Cerebellar nuclear complex (tissue), 1 donor: Measurements from ENCODE around the gene OR2S2.
"Not testable (repeated sequence)": the region's sequence is repeated elsewhere in the genome, so short reads cannot be mapped to it uniquely, and the experiment has no call there.

Experiments
- DNase-seq, 2 experiments: peaks; one replicate each; lab custom pipeline; 2025; lab: John Stamatoyannopoulos, UW

OR2S2 gene, protein sequence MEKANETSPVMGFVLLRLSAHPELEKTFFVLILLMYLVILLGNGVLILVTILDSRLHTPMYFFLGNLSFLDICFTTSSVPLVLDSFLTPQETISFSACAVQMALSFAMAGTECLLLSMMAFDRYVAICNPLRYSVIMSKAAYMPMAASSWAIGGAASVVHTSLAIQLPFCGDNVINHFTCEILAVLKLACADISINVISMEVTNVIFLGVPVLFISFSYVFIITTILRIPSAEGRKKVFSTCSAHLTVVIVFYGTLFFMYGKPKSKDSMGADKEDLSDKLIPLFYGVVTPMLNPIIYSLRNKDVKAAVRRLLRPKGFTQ

DNA sequence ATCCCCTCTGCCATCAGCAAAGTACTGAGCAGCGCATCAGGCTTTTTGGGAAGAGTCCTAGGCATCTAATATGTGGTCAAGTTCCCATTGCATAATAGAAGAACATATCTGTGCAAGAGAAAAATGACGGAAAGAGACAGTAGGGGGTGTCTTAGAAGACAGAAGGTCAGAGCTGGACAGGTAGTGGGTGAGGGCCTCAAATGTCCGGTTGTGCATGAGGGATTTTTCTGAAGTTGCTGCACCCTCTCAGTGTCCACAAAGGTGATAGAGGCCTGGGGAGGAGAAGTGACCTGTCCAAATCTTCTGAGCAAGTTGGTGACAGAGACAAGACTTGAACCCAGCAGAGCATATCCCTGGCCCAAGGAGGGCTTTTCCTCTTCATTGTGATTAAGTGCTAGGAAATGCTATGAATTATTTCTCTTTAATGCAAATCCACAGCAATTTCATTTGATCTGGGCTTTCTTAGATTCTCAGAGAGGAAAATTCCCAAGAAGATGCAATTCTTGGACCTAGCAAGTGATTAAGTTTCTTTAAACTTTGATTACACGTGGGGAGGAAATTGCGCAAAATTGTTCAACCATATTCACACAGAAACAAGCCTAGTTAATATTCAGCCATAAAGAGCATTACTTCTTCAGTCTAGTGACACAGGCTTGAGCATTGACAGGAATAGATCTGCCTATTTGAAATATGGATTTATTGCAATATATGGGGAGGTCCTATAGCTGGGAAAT, at the start of gene OR2S2:
OR2S2 (minus strand) TSS at position 51 of the 734 bp plus-strand sequence. CDS start 56 bp downstream, outside the sequence.
- DNase-seq: no peak

DNA sequence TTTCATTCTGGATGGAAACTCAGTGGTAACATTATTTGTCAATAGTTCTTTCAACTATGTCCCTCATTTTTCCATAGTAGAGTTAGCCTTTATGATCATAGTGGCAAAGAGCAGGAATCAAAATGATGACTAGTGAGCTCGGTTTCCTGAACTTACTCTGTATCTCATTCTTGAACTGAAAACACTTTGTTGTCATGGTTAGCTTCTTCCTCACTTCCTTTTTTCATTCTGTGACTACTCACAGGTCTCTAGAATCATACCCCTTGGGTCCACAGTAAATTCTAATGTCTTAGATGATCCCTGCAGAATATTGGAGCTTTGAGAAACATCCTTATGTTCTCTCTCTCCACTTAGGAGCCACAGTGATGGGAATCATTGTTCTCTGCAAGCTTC, 49.4 kb upstream of the OR2S2 start:
- no peak for DNase-seq

DNA sequence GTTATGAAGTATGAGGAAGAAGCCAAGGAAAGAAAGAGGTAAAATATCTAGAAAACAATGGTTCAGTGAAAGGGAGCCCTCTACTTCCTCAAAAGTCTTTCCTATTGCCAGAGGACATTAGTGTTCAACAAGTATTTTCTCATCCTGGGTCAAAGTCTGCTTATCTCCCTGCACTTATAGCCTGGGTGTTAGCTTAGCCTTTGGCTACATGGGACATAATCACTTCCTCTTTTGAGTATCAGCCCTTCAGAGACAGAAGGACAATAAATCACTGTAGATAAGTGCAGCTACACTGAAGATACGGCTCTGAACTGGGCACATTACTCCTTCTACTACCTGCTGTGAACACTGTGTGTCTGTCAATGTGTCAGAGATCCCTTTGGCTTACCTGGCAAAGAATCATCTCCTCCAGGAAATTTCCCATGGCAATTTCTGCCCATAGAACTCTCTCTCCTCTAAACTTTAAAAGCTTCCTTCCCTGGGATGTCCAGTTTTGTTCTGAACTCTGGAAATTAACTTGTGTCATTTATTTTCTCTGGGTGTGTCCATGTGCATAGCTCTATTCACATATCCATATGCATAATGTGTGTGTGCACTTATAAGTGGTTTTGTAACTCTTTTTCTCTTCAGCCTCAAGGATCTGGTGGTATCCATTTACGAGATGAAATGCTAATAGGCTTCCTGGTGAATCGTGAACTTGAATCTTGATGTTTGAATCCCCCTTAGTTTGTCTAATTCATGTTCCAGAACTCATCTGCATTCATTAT, 48.8 kb upstream of the OR2S2 start:
- DNase-seq: no peak

DNA sequence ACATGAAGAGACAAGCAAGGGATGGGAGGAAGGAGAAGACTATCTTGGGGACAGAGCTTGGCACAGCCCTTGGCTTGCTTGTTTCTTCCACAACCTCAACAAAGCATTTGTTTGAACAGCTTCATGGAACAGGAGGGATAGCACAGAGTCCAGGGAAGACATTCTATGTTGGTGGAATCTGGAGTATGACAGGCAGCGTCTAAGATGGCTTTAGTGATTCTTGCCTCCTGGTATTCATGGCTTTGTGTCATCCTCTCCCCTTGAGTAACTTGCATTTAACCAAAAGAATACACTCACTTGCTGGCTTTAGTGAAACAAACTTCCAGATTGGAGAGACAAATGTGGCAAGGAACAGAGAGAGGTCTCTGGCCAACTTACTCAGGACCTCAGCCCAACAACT, 47.9 kb upstream of the OR2S2 start:
- no peak for DNase-seq

DNA sequence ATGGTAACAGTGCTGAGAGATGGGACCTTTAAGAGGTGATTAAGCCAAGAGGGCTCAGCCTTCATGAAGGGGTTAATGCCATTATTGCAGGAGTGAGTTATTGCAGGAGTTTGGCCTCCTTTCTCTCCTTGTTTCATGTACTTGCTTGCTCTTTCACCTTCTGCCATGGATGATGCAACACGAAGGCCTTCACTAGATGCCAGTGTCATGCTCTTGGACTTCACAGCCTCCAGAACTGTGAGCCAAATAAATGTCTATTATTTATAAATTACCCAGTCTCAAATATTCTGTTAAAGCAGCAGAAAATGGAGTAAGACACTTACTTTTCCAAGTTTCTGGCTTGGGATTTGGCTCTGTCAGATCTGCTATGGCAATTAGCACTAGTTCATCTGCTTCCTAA, 40.4 kb upstream of the OR2S2 start:
- no peak for DNase-seq

DNA sequence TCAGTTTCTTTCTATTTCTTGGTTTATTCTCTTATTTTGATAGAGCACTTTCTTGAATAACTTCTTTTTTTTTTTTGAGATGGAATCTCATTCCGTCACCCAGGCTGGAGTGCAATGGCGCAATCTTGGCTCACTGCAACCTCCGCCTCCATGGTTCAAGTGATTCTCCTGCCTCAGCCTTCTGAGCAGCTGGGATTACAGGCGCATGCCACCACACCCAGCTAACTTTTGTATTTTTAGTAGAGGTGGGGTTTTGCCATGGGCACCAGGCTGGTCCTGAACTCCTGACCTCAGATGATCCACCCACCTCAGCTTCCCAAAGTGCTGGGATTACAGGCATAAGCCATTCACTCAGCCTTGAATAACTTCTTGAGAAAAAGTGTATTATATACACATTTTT, 39.1 kb upstream of the OR2S2 start:
- not testable (repeated sequence) for DNase-seq

DNA sequence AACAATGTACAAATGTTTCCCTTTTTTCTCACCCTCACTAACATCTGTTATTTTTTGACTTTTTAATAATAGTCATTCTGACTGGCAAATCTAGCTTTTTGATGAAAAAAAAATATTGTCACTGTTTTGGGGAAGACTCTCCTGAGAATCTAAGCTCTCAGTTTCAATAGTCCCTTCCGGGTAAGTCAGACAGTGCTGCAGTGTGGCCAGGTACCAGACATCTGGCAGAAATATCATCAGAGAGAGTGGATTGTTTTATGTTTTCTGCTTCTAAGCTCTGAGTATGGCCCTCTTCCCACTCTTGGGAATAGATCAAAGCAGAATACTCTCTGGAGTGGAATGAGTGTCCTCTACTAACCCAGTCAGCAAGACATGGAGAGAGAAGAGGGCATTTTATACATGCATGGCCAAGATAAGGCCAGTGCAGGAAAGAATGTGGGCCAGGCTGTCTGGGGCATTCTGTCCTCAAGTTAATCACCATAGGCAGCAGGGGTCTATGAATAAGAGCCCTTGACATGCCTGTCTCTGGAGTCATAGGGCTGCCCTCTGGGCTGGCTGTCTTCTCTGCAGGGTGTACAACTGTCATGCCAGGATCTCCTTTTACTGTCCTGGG, 38.5 kb upstream of the OR2S2 start:
- DNase-seq: no peak

DNA sequence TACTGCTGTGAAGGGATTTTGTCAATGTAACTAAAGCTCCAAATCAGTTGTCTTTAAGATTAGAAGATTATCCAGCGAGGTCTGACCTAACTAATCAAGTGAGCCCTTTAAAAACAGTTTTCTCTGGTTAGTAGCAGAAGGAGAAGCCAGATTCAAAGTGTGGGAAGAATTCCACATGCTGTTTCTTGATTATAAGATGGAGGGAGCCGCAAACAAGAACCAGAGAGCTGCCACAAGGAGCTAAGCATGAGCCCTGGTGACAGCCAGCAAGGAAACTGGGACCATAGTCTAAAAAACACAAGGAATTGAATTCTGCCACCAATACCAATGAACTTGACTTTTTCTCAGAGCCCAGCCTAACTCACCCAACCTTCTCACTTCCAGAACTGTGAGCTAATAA, 37.0 kb upstream of the OR2S2 start:
- no peak for DNase-seq

DNA sequence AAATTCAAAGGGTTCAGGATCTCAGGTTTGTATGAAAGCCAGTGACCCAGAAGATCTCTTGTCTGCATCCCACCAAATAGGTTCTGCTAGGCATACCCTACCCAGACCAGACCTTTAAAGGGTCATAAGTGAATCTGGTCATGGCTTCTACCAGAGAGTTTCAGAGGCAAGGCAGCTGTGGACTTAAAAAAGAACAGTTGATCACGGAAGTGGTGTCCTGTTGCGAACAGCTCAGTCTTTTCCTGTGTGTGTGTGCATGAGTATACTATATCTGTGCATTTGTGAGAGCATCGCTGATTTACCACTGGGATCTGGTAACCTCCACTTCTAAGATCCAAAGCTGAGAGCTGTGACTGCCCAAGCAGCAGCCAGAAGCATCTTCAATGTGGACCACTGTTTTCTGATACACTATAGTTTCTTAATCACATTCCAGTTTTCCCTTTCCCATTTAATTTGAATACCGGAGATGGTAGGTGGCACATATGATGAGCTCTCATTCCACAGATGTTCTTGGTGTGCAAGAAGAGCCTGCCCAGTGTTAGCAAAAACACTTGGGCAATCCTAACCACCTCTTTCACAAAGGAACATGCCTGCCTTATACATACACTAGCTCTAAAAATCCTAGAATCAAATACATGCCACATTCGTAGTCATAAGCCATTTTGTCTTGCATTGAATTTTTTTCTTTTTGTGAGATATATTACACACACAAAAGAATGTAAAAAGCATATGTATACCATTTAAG, 36.2 kb upstream of the OR2S2 start:
- DNase-seq: no peak

DNA sequence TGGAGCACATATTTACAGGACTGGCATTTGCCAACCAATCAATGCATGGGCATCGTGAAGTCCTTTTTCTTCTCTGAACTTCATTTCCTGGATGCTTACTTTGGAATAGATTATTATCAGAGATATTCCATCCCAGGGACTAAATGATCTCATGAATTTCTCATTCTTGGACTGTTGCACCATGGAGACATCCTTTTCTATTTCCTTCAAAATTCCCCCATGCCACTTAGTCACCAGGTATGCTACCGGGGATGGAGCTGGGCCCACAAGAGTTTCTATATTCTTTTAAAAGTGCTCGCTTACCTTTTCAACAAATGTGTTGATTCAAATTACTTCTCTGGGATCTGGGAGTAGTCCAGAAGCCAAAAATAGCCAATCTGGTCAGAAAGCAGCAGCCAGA, 35.2 kb upstream of the OR2S2 start:
- not testable (repeated sequence) for DNase-seq

DNA sequence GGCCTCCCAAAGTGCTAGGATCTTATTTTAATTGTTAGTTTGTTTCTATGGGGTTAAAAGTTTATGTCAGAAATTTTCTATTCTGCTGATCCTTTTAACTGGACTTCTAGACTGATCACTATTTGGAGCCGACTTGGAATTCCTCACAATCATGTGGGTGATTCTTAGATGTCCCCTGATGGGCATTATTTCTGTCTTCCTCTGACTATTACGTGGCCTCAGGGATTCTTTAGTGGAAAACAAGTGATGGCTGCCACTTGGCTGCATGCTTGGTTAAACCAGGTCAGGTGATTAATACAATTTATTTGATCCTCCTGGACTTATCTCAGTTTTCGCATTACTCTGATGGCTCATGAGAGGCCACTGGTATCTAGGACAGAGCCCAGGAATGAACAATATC, 32.2 kb upstream of the OR2S2 start:
- DNase-seq: no peak

DNA sequence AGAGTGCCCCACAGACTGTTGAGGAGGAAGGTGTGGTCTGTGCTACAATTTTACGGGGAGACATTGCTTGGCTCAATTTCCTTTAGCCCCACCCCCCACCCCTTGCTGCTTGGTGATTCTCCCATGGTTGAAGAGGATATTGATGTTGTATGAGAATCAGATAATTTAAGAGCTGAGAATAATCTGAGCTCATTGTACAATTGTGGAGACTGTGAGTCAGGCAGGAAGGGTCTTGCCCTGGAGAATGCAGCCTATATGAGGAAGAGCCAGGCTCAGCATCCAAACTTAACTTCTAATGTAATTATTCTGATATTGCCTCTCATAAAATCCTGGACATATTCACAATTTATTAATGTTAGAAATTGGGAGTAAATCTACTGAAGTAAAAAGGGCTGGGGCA, 26.1 kb upstream of the OR2S2 start:
- DNase-seq: no peak

DNA sequence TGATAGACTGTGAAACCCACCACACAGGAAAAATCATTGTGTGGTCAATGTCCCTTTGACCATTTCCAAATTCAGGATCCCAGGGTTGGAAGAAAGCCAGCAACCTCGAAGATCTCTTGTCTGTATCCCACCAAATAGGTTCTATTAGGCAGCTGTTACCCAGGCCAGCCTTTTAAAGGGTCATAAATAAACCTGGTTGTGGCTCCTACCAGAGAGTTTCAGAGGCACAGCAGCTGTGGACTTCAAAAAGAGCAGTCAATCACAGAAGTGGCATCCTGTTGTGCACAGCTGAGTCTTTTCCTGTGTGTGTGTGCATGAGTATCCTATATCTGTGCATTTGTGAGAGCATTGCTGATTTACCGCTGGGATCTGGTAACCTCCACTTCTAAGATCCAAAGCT, 23.7 kb upstream of the OR2S2 start:
- DNase-seq: no peak

DNA sequence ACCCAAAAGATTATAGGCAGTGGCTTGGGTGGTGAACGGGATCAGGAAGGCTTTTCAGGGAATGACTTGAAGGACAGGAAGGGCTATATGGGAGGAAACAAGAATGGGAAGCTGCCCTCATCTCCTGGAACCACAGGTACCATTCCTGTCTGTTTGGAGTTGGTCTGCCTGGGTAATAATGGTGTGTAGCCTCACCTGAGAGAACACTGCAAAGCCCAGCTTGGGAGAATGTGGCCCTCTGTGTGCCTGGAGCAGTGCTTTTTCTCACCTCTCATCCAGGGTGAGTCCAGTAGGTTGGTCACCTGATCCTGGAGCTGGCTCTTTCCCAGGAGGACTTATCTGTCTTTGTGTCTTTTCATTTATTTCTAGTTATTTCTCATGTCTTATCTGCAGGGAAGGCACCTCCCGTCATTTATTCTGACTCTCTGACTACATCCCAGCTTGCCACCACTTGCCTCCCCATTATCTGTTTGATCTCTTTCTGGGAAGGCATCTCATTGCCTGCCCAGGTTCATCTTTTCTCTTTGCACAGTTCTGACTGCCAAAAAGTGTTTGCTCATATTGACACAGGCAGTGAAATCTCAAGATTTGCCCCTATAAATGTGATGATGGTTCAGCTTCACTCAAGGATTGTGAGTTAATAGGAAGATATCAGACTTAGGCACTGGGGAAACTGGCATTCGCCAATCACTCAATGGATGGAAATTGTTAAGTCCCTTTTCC, 22.5 kb upstream of the OR2S2 start:
- DNase-seq: no peak

DNA sequence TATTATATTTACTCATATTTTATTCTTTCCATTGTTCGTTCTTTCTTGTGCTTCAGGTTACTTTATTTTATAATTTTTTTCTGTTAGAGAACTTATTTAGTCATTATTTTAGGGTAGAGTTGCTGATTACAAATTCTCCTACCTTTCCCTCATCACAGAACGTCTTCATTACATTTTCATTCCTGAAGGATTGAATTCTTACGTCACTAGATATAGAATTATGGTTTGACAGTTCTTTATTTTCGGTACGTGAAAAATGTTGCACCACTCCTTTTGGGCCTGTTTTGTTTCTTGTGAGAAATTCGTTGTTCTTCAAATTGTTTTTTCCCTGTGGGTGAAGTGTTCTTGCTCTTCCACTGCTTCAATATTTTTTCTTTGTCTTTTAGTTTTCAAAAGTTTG, 20.8 kb upstream of the OR2S2 start:
- no peak for DNase-seq

DNA sequence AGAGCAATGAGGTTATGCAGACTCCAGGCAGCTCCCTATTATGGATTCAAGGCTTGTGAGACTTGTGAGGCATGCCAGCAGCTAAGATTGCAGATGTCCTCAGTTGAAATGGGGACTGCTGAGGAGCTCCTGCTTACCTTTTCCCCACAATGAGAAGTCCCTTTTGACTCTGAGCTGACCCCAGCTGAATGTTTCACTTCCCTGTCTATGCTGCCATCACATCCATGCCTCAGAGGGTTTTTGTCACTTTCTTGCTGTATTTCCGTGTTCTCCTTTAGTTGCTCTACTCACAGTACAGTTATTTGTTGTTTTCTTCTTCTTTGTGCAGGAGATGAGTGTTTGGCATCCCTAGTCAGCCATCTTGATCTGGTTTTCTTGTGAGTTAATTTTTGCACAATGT, 18.8 kb upstream of the OR2S2 start:
- DNase-seq: no peak

DNA sequence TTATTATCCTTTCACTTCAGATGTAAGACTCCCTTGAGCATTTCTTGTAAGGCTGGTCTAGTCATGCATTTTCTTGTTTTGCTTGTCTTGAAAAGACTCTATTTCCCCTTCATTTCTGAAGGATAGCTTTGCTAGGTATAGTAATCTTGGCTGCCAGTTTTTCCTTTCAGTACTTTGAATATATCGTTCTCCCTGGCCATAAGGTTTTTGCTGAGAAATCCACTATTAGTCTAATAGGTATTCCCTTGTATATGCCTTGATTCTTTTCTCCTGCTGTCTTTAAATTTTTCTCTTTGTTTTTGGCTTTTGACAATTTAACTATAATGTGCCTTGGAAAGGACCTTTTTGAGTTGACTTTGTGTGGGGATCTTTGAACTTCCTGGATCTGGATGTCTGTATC, 16.8 kb upstream of the OR2S2 start:
- no peak for DNase-seq

DNA sequence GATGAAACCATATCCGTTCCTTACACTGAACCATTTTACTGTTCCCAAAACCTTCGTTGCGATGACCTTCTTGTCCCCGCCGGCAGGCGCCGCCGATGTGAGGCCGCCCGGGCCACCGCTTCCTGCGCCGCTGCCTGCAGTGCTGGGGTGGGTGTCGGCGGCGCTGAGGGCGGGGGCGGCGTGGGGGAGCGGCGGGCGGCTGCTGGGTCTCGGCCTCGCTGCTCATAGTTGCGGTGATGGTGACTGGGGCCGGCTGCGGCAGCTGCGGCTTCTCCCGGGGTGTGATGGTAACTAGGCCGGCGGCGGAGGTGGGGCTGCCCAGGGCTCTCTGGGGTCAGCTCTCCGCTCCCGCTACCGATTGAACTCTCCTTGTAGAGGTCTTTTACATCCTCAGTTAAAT, 14.1 kb upstream of the OR2S2 start:
- DNase-seq: no peak

DNA sequence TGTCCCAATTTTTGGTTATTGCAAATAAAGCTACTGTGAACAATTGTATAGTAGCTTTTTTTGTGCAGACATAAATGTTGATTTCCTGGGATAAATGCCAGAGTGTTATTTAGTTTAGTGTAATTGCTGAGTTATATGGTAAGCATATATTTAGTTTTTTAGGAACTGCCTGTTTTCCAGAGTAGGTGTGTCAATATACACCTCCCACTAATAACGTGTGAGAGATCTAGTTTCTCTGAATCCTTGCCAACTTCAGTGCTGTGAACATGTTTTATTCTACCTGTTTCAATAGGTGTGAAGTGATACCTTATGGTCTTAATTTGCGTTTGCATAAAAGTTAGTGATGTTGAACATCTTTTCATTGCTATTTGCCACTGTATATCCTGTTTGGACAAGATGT, 9.1 kb upstream of the OR2S2 start:
- no peak for DNase-seq

DNA sequence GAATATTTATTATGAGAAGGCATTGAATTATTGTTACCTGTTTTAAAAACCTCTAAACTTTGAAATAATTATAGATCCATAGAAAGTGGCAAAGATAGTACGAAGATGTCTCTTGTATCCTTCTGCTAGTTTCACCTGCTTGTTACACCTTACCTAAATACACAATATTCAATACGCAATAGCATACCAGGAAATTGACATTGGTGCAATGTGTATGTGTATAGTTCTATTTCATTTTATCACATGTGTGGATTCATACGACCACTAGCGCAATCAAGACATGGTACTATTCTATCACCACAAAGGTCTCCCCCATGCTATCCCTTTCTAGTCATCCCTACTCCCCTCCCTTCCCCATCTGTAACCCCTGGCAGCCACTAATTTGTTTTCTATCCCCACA, 8.5 kb upstream of the OR2S2 start:
- DNase-seq: no peak

DNA sequence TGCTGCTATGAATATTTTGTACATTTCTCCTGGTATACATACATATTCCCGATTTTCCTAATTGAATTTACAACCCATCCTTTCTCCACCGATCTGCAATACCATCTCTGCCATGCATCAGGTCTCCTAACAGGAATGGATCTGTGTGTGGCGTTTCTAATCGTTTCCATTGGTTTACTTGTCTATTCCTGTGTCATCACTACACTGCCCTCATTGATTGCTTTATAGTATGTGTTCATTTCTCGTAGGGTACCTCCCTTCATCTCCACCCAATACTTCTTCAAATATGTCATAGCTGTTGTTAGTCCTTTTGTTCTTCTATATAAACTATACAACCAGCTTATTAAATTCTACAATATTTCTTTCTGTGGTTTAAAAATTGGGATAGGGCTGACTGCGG, 7.1 kb upstream of the OR2S2 start:
- DNase-seq: no peak
